CD4-positive, alpha-beta T cell (primary cell): ENCODE results near the gene CCR5. TPM values are rescaled to one million over a fixed set of nuclear protein-coding genes. Genes with fewer than 3 reads are reported as not detected.
A peak's percentile ranks its signal among the peaks of the same experiment; 100 is the strongest.

Experiments used
- ATAC-seq: fragments of 200-7000 bp; cut with Tn5 transposase; one replicate; pipeline ENCODE4 v1.10.0; 2022; ENCODE audit warnings: mild to moderate bottlenecking; ENCODE audit not compliant: poor library complexity
- CTCF ChIA-PET: fragments of 350-600 bp; sonication (Branson Sonifier 250); formaldehyde crosslinking; loops from one replicate; lab custom pipeline; 2021; ENCODE audit warnings: antibody characterized with exemption, inconsistent platforms; lab: Charles Lee
- POLR2A ChIA-PET: fragments of 350-600 bp; sonication (Branson Sonifier 250); formaldehyde crosslinking; loops from one replicate; lab custom pipeline; 2021; ENCODE audit warnings: antibody characterized with exemption, inconsistent platforms; lab: Charles Lee
- DNase-seq, 14 experiments: peaks; one replicate each; pipeline ENCODE4 v3.0.0-alpha.2; 2013 to 2020; ENCODE audit warnings: mixed read lengths in 2 of 14
- H3K27ac ChIP-seq, 2 donors: one replicate each; pipeline versions ENCODE4 v1.5.1 to v1.7.0; 2013; ENCODE audit warnings: low read length in 2 of 2, low read depth in 1 of 2, mild to moderate bottlenecking in 1 of 2
- H3K27me3 ChIP-seq, 2 experiments: 1 replicate in 1 of 2; 2 replicates in 1 of 2; pipeline versions ENCODE4 v1.6.1 to v1.7.0; 2013; ENCODE audit warnings: low read length in 2 of 2, control low read depth in 1 of 2, mild to moderate bottlenecking in 1 of 2, moderate library complexity in 1 of 2; ENCODE audit not compliant: insufficient read depth in 2 of 2, control insufficient read depth in 1 of 2
- H3K36me3 ChIP-seq: one replicate; pipeline ENCODE4 v1.6.1; 2013; ENCODE audit warnings: low read length, control low read depth; ENCODE audit not compliant: insufficient read depth
- H3K4me1 ChIP-seq: one replicate; pipeline ENCODE4 v1.6.1; 2013; ENCODE audit warnings: low read length, control low read depth; ENCODE audit not compliant: insufficient read depth
- H3K4me3 ChIP-seq: one replicate; pipeline ENCODE4 v1.5.1; 2013; ENCODE audit warnings: mild to moderate bottlenecking, low read length, moderate library complexity
- H3K9me3 ChIP-seq, 2 experiments: 1 replicate in 1 of 2; 2 replicates in 1 of 2; pipeline versions ENCODE4 v1.6.1 to v1.7.0; 2013; ENCODE audit warnings: low read length in 2 of 2, mild to moderate bottlenecking in 2 of 2, control low read depth in 1 of 2, moderate library complexity in 1 of 2; ENCODE audit not compliant: control insufficient read depth in 1 of 2, insufficient read depth in 1 of 2
- H3K27ac Mint-ChIP-seq: one replicate; pipeline ENCODE4 v1.8.0; 2020; ENCODE audit warnings: mixed read lengths
- H3K27me3 Mint-ChIP-seq: one replicate; pipeline ENCODE4 v1.8.0; 2021; ENCODE audit warnings: mixed read lengths
- H3K36me3 Mint-ChIP-seq: one replicate; pipeline ENCODE4 v1.8.0; 2021; ENCODE audit warnings: low read depth, mixed read lengths
- H3K4me1 Mint-ChIP-seq: one replicate; pipeline ENCODE4 v1.8.0; 2021; ENCODE audit warnings: low read depth, mixed read lengths
- H3K4me3 Mint-ChIP-seq: one replicate; pipeline ENCODE4 v1.8.0; 2020; ENCODE audit warnings: mild to moderate bottlenecking, mixed read lengths
- H3K9me3 Mint-ChIP-seq: one replicate; pipeline ENCODE4 v1.8.0; 2020; ENCODE audit warnings: mixed read lengths
- intact Hi-C, 2 experiments: fragments of 100-400 bp; cut with DNase I in 1 of 2; cut with micrococcal nuclease in 1 of 2; formaldehyde crosslinking; loops; one replicate each; pipeline versions ENCODE4 v1.15.1 to v1.9.0; 2023 to 2025; cut with DNase I, micrococcal nuclease
- total RNA-seq, 174 experiments: library from RNA in 2 of 174; stranded (reverse) in 2 of 174; gene quantifications; one replicate each; pipeline ENCODE4 v1.2.3 and lab custom pipeline; 2021 to 2026
- TF ChIP-seq, protein P1 (sequence below): fragments of 200-600 bp; IDR thresholded peaks from one replicate; pipeline ENCODE4 v1.8.0; 2022; ENCODE audit warnings: antibody characterized with exemption, mild to moderate bottlenecking

The CCR5 gene
- total RNA-seq, 2 experiments from 2014 or later: 1.1 to 1.4 TPM

DNA sequence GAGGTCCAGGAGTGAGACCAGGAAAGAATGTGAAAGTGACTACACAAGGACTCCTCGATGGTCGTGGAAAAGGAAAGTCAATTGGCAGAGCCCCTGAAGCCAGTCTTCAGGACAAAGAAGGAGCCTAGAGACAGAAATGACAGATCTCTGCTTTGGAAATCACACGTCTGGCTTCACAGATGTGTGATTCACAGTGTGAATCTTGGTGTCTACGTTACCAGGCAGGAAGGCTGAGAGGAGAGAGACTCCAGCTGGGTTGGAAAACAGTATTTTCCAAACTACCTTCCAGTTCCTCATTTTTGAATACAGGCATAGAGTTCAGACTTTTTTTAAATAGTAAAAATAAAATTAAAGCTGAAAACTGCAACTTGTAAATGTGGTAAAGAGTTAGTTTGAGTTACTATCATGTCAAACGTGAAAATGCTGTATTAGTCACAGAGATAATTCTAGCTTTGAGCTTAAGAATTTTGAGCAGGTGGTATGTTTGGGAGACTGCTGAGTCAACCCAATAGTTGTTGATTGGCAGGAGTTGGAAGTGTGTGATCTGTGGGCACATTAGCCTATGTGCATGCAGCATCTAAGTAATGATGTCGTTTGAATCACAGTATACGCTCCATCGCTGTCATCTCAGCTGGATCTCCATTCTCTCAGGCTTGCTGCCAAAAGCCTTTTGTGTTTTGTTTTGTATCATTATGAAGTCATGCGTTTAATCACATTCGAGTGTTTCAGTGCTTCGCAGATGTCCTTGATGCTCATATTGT, 10.8 kb upstream of the CCR5 start:
- DNase-seq: peak in 2 of 14 experiments; percentile 35 to 41
- ChIA-PET POLR2A (interaction anchor here (0.7 kb wide), 1 partner anchor 9 kb away, joined by 4 read pairs; no protein-coding TSS in a partner anchor), CTCF (interaction anchor here (2.1 to 3.1 kb wide), 2 partner anchors 9 to 84 kb away, joined by 8 read pairs; no protein-coding TSS in a partner anchor)
- ATAC-seq: peak; percentile 73
- peaks cover 62% of the 10 kb centered on the region for H3K4me1 ChIP-seq
- peak overlapping the region; percentile 12 for H3K4me3 Mint-ChIP-seq
- H3K9me3 ChIP-seq: no peaks in the 10 kb centered on the region
- no peaks in the 10 kb centered on the region for H3K36me3 Mint-ChIP-seq
- intact Hi-C loops: no loop called here
- H3K27me3 ChIP-seq: no peaks in the 10 kb centered on the region
- H3K4me1 Mint-ChIP-seq: peaks cover 17% of the 10 kb centered on the region
- no peaks in the 10 kb centered on the region for H3K27me3 Mint-ChIP-seq
- peak overlapping the region; percentile 7 for H3K27ac Mint-ChIP-seq
- no peak overlapping the region for H3K27ac ChIP-seq
- H3K9me3 Mint-ChIP-seq: no peaks in the 10 kb centered on the region
- no peak overlapping the region for H3K4me3 ChIP-seq
- peaks cover 14% of the 10 kb centered on the region for H3K36me3 ChIP-seq
- TF ChIP-seq, protein P1, sequence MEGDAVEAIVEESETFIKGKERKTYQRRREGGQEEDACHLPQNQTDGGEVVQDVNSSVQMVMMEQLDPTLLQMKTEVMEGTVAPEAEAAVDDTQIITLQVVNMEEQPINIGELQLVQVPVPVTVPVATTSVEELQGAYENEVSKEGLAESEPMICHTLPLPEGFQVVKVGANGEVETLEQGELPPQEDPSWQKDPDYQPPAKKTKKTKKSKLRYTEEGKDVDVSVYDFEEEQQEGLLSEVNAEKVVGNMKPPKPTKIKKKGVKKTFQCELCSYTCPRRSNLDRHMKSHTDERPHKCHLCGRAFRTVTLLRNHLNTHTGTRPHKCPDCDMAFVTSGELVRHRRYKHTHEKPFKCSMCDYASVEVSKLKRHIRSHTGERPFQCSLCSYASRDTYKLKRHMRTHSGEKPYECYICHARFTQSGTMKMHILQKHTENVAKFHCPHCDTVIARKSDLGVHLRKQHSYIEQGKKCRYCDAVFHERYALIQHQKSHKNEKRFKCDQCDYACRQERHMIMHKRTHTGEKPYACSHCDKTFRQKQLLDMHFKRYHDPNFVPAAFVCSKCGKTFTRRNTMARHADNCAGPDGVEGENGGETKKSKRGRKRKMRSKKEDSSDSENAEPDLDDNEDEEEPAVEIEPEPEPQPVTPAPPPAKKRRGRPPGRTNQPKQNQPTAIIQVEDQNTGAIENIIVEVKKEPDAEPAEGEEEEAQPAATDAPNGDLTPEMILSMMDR: no peak

DNA sequence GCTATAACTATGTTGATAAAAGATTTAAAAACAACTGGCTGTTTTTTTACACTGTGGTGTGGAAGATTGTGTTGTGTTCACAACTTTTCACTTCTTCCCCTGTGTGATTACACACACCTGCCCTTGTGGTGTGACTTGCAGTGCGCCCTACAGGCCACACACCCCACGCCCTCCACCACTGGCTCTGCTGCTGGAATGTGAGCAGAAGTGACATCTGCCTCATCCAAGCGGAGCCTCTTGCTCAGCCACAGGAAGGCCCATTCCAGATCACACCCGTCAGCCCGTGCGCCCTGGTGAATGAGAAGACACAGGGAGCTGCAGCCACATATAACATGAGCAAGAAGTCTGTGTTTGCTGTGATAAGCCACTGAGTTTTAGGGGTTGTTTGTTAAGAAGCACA, 9.8 kb upstream of the CCR5 start:
- Mint-ChIP-seq H3K9me3 (no peaks in the 10 kb centered on the region), H3K36me3 (no peaks in the 10 kb centered on the region), H3K4me3 (no peak overlapping the region), H3K4me1 (peaks cover 11% of the 10 kb centered on the region), H3K27me3 (no peaks in the 10 kb centered on the region), H3K27ac (peak overlapping the region; percentile 37)
- TF ChIP-seq, protein P1: no peak
- no peak for ATAC-seq
- Histone ChIP-seq H3K4me3 (no peak overlapping the region), H3K4me1 (peaks cover 65% of the 10 kb centered on the region), H3K27ac (peak overlapping the region in 1 of 2 donors; percentile 10), H3K27me3 (no peaks in the 10 kb centered on the region), H3K36me3 (peaks cover 14% of the 10 kb centered on the region), H3K9me3 (no peaks in the 10 kb centered on the region)
- peak in 2 of 14 experiments; percentile 44 to 64 for DNase-seq
- POLR2A ChIA-PET: interaction anchor here (1.5 kb wide), 1 partner anchor 10 kb away, joined by 3 read pairs; the partner anchor contains the start of gene CCR5
- CTCF ChIA-PET: interaction anchor here (3.1 kb wide), 1 partner anchor 85 kb away, joined by 8 read pairs; no protein-coding TSS in a partner anchor
- intact Hi-C loops: no loop called here

DNA sequence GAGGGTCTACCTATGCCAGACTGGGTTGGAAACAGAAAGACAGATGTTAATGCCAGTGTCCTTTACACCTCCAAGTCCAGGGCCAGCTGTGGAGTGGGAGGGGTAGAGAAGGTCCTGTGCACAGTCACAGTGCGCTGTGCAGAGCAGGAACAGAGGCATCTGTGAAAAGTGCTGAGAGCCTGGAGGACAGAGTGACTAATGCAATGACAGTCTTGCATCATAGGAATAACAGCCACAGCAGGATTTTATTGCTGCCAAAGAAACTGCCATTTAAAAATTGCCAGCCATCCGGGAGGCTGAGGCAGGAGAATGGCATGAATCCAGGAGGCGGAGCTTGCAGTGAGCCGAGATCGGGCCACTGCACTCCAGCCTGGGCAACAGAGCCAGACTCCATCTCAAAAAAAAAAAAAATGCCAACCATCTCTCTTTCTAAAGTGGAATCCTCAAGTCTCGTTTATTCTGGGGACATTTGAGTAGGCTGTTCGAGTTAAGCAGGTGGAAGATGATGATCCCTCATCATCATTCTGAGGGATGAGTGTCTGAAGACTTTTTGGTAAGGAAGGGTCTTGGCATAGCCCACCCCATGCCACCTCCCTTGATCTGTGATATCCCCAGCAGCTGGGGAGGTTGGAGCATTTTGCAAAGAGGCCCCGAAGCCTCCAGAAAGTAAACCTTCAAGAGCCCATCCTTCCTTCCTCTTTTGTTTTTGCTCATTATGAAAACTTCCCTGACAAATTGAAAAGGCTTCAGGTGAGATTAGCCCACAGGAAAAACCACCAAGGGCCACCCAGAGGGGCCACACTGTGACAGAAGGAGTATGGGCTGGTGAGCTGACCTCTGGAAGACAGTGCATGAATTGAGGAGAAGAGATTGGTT, 9.1 kb upstream of the CCR5 start:
- no peak for ATAC-seq
- CTCF ChIA-PET: interaction anchor here (3.1 kb wide), 1 partner anchor 85 kb away, joined by 8 read pairs; no protein-coding TSS in a partner anchor
- no peaks in the 10 kb centered on the region for H3K9me3 ChIP-seq
- POLR2A ChIA-PET: interaction anchor here (1.5 kb wide), 1 partner anchor 9 kb away, joined by 3 read pairs; the partner anchor contains the start of gene CCR5
- H3K4me1 ChIP-seq: peaks cover 60% of the 10 kb centered on the region
- no peaks in the 10 kb centered on the region for H3K27me3 ChIP-seq
- peaks cover 11% of the 10 kb centered on the region for H3K4me1 Mint-ChIP-seq
- no peak overlapping the region for H3K4me3 Mint-ChIP-seq
- intact Hi-C loops: no loop called here
- H3K4me3 ChIP-seq: no peak overlapping the region
- TF ChIP-seq, protein P1: no peak
- no peaks in the 10 kb centered on the region for H3K27me3 Mint-ChIP-seq
- peaks cover 14% of the 10 kb centered on the region for H3K36me3 ChIP-seq
- peak overlapping the region; percentile 37 for H3K27ac Mint-ChIP-seq
- no peaks in the 10 kb centered on the region for H3K36me3 Mint-ChIP-seq
- peak overlapping the region in 1 of 2 donors; percentile 10 for H3K27ac ChIP-seq
- DNase-seq: peak in 2 of 14 experiments; percentile 56 to 62
- H3K9me3 Mint-ChIP-seq: no peaks in the 10 kb centered on the region
